Measurements from ENCODE around the gene STRBP.

Gene STRBP

DNA sequence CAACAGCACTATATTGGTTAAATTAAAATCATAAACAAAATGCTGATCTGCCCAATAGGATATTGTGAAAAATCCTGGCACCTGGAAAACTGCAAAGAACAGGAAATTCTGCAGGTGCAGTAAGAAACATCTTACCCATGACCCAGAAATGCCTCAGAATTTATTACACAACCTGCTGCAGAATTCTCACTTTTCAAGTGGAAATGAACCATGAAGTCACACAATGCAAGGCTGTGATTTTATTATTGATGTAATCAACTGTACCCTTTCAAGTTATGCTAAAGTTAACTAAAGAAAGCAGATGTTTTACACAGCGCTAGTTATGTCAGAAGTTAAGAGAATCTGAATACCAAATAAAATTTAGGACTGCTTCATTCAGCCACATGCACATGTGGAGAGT lies 6.0 kb downstream of the STRBP start:
- DNase-seq (ENCODE audit: low read depth): no peak
- no peak overlapping the region for H3K4me3 ChIP-seq (ENCODE audit: low read depth, low read length)
- TF ChIP-seq, protein P1, sequence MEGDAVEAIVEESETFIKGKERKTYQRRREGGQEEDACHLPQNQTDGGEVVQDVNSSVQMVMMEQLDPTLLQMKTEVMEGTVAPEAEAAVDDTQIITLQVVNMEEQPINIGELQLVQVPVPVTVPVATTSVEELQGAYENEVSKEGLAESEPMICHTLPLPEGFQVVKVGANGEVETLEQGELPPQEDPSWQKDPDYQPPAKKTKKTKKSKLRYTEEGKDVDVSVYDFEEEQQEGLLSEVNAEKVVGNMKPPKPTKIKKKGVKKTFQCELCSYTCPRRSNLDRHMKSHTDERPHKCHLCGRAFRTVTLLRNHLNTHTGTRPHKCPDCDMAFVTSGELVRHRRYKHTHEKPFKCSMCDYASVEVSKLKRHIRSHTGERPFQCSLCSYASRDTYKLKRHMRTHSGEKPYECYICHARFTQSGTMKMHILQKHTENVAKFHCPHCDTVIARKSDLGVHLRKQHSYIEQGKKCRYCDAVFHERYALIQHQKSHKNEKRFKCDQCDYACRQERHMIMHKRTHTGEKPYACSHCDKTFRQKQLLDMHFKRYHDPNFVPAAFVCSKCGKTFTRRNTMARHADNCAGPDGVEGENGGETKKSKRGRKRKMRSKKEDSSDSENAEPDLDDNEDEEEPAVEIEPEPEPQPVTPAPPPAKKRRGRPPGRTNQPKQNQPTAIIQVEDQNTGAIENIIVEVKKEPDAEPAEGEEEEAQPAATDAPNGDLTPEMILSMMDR (IDR thresholded peaks at IDR 0.05; ENCODE audit: control insufficient read depth, extremely low read depth, insufficient read depth): no peak

DNA sequence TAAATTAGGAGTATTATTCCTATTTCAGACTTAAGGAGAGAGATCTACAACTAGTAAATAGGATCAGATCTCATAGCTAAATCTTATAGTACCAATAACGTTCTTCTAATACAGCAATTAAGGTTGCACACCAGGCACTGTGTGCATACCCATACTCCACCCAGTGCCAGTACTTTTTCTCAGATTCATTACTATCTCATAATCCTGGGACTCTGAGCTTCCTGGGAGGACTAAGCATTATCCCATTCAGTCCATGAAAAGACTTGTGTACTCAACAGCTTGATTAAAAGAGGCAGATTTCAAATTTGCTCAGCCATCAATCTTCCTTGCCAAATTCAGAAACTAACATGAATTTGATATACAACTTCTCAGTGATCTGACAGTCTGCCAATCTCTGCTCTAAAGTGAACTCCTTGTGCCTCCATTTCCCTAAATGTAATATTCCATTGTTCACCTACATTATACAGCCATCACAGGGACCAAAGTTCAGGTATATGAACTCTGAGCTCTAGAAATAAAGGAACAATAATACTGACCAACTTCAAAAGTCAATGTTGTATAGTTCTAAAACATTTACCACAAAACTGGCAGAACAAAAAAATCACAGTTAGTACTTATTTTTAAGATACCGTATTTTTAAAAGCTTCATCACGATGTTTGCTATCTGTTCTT lies 7.2 kb downstream of the STRBP start:
- no peak for DNase-seq (ENCODE audit: low read depth)
- TF ChIP-seq, protein P1 (IDR thresholded peaks at IDR 0.05; ENCODE audit: control insufficient read depth, extremely low read depth, insufficient read depth): no peak
- H3K4me3 ChIP-seq (ENCODE audit: low read depth, low read length): no peak overlapping the region

DNA sequence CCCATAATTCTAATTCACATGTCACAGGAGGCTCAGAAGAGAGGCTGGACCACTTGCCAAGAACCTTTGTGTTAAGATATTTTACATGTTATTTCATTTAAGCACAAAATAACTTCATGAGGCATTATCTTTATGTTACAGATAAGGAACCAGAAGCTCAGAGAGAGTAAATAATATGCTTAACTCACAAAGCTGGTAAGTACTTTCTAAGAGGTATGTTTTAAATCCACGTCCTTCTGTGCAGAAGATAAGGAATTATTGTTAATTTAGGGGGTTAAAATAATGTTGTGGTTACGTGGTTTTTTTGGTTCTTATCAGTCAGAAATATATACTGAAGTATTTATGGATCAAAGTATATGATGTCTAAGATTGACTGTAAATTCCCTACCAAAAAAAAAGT lies 8.0 kb downstream of the STRBP start:
- DNase-seq (ENCODE audit: low read depth): no peak
- TF ChIP-seq, protein P1 (IDR thresholded peaks at IDR 0.05; ENCODE audit: control insufficient read depth, extremely low read depth, insufficient read depth): no peak
- no peak overlapping the region for H3K4me3 ChIP-seq (ENCODE audit: low read depth, low read length)

DNA sequence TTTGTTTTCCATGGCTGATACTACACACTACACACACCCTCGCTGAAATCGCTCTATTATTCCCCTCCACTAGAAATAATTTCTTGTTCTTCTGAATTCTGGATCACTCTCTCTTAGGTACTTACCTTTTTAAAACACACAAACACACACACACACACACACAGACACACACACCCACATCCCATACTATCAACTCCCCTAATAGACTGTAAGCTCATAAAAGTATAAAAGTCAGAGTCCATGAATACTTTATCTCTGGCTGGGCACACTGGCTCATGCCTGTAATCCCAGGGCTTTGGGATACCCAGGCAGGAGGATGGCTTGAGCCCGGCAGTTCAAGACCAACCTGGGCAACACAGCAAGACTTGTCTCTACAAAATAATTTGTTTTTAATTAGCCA lies 11.1 kb downstream of the STRBP start:
- H3K4me3 ChIP-seq (ENCODE audit: low read depth, low read length): no peak overlapping the region
- TF ChIP-seq, protein P1 (IDR thresholded peaks at IDR 0.05; ENCODE audit: control insufficient read depth, extremely low read depth, insufficient read depth): no peak
- no peak for DNase-seq (ENCODE audit: low read depth)

DNA sequence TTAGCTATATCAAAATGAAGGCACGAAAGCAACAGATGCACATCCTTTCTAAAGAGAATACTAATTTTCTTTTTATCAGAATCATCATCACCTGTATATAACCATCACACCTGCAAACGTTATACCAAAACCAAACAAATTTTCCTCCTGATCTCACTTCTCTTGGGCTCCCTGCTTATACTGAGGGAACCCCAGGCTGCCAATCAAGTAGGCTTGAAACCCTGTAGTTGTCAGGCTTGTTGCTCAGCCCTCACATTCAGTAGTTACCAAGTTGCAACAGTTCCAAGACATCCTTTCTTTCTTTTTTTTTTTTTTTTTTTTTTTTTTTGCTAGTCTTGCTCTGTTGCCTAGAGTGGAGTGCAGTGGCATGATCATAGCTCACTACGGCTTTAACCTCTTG lies 12.7 kb downstream of the STRBP start:
- no peak for DNase-seq (ENCODE audit: low read depth)
- H3K4me3 ChIP-seq (ENCODE audit: low read depth, low read length): no peak overlapping the region
- TF ChIP-seq, protein P1 (IDR thresholded peaks at IDR 0.05; ENCODE audit: control insufficient read depth, extremely low read depth, insufficient read depth): no peak

DNA sequence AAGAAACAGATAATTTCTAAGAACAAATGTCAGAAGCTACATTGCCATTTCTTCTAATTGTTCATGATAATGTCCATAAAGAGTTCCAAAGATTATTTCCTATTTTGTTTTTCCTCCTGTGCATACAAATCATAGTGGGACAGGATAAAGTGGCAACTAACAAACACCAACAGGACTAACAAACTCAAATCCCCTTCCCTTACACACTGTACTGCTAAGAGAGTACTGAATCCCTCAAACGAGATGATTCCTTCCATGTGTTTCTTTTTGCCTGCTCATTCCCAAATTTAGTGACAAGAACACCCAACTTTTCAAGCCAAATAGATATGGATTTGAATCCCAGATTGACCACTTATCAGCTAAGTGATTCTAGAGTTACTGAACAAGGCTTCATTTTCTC lies 15.2 kb downstream of the STRBP start:
- no peak overlapping the region for H3K4me3 ChIP-seq (ENCODE audit: low read depth, low read length)
- TF ChIP-seq, protein P1 (IDR thresholded peaks at IDR 0.05; ENCODE audit: control insufficient read depth, extremely low read depth, insufficient read depth): no peak
- DNase-seq (ENCODE audit: low read depth): no peak

DNA sequence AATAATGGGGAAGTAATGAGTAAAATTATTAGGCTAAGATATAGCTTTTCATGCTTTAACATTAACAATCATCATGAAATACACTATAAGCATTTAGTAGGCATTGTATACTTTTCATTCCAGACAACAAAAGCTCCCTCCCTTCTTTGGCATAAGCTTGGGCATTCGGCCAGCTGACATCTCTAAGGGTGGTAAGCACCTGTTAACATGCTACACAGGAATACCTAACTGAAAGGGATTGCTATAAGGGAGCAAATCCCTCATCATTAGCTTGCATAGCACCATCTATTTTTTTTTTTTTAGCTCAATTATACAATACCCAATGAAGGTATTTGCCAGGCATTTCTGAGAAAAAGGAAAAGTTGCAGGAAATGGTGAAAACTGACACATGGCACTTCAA lies 16.6 kb downstream of the STRBP start:
- no peak for DNase-seq (ENCODE audit: low read depth)
- TF ChIP-seq, protein P1 (IDR thresholded peaks at IDR 0.05; ENCODE audit: control insufficient read depth, extremely low read depth, insufficient read depth): no peak
- no peak overlapping the region for H3K4me3 ChIP-seq (ENCODE audit: low read depth, low read length)
